Stimulated activated CD4-positive, alpha-beta T cell treated with anti-CD3 and anti-CD28 coated beads, Interleukin-12 subunit alpha, Interleukin-12 subunit beta, amount 100 ng/mL, for 4 hours (primary cell): ENCODE data around the gene LRRFIP1.
"Not testable (repeated sequence)": the region's sequence is repeated elsewhere in the genome, so short reads cannot be mapped to it uniquely, and the experiment has no call there.

Experiments
- DNase-seq: peaks from one replicate; pipeline ENCODE4 v3.0.0-alpha.2; 2020

The LRRFIP1 gene

GRCh38 chr2:237732070-237732469 is 104.7 kb downstream of the LRRFIP1 start:
- DNase-seq, result no peak

DNA sequence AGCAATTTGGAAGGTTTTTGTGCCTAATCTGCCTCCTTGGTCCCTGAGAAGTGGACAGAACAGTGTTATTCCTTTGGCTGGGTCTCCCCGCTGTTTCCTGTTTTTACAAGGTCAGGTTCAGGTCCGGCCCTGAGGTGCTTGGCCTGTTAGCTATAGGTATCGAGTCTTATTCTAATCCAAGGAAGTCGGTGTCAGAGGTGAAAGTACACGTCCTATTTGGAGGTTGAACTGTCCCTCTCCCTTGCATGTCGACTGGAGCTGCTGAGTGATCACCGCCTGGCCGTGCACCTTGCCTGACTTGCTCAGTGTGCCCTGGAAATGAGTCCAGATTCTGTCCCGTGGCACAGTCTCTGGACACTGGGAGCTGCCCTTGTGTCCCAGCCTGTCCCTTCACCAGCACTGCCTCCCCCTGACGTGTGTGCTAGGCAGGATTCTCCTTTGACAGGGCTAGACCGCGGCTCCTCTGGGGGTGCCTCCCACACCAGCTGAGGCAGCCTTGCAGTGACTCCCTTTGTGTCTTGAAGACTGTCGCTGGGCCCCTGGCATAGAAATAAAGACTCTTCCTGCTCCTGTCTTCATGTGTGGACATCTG is 105.5 kb downstream of the LRRFIP1 start:
- DNase-seq, result no peak

GRCh38 chr2:237733677-237734300 is 106.4 kb downstream of the LRRFIP1 start:
- DNase-seq, result no peak

DNA sequence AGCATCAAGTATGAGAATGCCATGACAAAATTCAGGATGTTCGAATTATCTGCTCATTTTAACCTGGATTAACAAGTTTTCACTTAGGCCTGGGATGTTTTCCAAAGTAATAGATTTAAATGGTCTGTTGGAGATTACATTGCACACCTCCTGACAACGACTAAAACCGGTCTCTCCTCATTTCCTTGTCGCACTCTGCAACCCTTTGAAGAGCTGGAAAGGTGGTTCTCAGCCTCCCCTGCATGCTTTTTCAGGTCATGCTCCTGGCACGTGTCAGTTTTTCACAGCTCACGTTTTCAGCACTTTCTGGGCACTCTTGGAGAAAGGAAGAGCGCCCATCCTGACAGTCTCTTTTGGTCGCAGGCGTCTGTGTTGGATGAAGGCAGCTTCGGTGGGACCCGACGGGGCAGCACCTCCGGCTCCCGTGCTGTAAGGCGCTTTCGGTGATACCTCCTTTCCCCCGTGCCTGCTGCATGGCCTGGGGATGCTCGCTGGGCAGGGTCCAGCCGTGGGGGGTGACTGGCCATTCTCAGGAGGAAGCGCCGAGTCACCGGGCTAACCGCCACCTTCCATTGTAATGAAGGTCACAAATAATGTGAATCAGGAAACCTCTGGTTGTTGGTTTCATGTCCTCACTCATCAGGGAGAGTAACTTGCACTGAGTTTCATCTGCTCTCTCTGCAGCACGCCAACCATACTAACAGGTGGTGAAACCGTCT is 107.7 kb downstream of the LRRFIP1 start:
- DNase-seq, result no peak

DNA sequence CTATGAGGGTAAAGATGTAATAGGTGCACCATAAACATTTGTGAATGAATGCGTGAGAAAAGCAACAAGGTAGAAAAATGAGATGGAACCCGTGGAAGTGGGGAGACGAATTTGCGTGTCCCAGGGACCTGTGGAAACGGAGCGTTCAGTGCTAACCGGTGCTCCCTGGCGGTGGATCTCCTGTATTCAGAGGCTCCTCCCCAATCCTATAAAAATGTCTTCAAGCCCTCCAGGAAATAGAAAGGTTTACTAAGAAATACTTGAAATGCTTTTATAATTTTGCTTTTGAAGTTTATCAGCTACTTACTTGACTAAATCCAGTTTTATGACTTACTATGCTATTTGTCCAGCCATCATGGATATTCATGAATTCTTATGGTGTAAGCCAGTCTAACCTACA is 108.4 kb downstream of the LRRFIP1 start:
- no peak for DNase-seq

GRCh38 chr2:237736783-237737182 is 109.4 kb downstream of the LRRFIP1 start:
- DNase-seq, result no peak

- DNase-seq, result no peak
Measured at GRCh38 chr2:237737196-237737865, 109.9 kb downstream of the LRRFIP1 start.

GRCh38 chr2:237738255-237738654 is 110.9 kb downstream of the LRRFIP1 start:
- DNase-seq, result no peak

DNA sequence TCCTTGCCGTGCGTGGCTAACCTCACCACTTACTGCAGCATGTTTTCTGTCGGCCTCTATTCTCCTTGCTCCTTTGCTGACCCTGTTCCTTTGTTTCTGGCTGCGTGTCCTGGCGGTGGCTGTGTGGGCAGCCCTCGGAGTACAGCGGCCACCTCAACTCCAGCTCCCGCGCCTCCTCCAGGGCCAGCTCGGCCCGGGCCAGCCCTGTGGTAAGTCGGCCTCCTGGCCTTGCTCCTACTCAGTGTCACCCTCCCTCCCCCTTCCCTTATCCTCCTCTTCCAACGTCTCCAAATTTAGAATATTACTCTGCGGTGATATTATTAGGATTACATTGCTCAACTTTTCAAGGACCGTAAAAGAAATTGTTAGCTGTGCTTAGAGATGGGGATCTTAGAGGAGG is 111.7 kb downstream of the LRRFIP1 start:
- no peak for DNase-seq

DNA sequence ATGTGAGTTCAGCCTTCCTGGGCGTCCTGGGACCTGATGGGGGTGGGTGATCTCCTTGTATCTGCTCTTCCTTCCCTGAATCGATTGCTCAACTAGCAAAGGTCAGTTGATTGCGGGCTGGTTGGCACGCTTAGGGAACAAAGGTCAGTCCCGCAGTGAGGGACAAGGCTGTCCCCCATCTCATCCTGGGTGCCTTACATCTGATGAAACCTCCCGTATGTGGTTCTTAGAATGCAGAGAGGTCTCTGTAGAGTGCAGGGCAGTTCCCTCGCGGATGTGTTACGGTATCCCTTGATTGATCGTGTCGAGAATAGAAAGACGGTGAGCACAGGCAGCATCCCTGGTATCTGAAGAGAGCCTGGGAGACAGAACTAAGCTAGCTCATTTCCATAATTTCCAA is 114.8 kb downstream of the LRRFIP1 start:
- DNase-seq, result no peak

- DNase-seq, result no peak
Measured at GRCh38 chr2:237742614-237743013, 115.2 kb downstream of the LRRFIP1 start.

DNA sequence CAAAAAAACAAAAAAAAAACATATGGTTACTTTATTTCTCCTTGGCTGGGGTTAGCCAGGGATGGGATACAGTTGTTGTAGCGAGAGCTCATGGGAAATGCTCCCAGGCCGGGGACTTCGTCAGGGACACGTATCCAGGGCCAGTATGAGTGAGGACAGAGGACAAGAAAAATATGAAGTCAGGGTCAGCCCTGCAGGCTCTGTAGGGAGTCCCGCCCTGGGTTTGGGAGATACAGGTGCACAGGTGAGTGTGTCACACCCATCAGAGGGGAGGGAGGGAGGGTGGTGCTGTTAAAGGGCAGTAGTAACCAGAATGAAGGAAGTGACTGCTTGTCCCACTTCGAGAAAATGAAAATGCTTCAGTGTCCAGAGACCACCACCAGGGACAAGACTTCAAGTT is 115.6 kb downstream of the LRRFIP1 start:
- DNase-seq, result no peak

DNA sequence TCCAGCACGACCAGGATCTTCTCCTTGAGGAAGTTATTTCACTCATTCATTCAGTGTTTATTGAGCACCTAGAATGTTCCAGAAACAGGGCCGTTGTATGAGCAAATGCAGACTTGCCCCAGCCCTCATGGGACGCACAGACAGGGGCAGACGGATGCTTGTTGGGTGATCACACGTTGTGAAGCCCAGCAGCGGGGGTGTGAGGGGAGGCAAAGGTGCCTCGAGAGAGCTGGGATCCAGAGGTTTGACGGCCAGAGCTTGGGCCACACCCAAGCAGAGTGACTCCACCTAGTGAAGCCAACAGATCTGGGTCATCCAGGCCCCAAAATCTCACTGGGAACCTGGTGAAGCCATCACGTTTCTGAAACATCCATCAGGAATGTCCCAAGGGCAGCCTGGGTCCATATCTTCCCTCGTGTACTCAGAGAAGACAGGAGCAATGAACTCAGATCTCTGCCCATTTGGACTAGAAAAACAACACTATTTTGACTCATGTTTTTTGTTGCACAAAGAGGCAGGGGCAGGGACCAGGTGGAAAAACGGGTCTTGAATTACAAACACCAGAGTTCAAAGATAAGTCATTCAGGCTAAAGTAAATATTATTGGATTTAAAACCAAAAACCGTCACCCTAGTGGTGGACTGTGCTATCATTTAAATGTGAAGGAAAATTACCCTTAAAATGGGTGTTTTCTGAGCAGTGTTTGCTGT is 116.3 kb downstream of the LRRFIP1 start:
- no peak for DNase-seq

DNA sequence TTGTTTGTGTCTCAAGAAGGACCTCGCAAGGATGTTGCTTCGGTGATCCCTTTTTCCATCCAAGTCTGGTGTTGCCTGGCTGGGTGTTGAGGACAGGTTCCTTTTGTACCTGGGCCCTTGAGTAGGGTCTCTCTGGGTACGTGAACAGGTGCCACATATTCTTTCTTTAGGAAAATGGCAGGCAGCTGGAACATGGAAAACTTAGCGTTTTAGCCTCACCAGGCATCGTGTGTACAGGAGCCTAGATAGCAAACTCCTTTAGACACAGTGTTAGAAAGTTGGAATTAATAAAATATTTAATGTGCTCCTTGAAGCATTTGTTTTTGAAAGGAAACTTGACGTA is 116.9 kb downstream of the LRRFIP1 start:
- DNase-seq, result no peak

DNA sequence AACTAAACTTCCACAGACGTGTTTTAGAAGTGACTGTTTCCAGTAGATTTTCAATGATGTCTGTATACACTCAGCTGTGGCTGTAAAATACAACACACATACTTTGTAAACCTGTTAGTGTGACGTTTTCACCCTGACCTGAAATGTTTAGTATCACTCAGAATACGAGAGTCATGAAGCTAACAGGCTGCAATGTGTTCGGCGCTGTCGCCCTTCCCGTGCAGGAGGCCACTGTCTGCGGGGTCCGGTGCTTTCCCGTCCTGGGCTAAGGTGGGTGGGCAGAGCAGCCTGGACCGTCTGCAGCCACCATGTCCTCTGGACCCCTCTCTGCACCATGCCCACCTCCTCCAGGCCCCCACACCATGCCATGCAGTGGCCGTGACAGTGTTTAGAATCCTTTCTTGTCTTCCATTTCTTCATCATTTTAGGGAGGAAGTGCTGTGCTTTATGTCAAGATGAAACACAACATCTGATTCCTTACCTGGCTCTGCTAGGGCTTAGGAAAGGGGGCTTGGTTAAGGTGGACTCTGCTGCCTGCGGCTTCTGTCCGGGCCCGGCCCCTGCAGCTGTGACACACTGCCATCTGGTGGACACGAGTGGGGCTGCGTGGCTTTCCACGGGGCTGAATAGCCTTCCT is 117.3 kb downstream of the LRRFIP1 start:
- peak; percentile 81 for DNase-seq

GRCh38 chr2:237745250-237745613 is 117.8 kb downstream of the LRRFIP1 start:
- no peak for DNase-seq

DNA sequence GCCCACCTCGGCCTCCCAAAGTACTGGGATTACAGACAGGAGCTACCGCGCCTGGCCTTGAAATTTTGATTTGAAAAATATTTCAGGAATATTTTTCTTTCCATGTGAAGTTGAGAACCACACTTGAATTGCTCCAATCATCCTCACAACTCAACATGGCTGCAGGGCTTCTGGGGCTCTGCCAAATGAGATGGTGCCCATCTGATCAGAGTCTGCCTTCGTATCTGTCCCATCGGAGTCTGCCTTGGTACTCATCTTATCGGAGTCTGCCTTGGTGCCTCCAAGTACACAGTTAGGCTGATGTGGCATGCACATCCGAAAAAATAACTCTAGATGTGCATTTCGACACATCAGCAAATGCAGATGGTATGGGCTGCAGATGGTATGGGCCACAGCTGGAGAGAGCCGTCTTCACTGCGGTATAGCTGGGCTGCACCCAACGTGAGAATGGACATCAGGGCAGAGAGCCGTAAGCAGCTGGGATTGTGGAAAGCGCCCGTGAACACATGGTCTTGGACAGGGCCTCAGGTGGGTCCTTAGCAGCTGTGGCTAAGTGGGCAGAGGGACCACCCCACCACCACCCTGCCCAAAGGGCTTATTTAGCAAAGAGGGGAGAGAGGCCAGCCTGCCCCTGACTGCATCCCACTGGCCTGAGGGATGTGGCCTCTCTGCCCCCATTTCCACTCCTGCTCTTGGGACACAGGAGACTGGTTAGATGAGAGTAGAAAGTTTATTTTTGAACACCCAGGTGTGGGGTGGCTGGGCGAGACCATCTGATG is 119.1 kb downstream of the LRRFIP1 start:
- DNase-seq, result no peak

DNA sequence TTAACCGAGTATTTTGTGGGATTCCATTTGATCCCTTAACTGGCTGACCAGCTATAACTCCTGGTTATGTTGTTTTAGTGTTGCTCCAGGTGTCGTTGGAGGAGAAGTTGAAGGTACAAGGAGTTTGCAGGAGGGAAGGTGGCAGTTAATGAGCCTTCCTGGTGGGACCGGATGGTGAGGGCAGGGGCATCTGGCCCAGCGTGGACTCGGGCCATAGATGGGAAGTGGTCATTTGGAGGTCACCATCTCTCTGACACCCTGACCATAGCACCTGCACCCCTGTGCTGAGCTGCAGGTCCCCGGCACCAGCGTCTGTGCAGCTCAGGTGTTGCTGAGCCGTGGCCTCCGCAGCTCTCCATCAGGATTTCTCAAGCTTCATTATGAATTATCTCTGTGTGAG is 119.8 kb downstream of the LRRFIP1 start:
- DNase-seq, result no peak

DNA sequence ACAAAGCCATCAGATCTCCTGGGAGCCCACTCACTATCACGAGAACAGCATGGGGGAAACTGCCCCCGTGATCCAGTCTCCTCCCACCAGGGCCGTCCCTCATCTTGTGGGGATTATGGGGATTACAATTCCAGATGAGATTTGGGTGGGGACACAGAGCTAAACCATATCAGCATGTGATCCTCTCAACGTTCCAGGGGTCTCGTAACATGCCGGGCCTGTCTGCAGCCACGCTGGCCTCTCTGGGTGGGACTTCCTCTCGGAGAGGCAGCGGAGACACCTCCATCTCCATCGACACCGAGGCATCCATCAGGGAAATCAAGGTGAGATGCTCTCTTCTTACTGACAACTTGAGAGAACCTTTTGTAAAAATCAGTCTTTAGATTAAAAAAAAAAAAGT is 121.6 kb downstream of the LRRFIP1 start:
- DNase-seq, result no peak

DNA sequence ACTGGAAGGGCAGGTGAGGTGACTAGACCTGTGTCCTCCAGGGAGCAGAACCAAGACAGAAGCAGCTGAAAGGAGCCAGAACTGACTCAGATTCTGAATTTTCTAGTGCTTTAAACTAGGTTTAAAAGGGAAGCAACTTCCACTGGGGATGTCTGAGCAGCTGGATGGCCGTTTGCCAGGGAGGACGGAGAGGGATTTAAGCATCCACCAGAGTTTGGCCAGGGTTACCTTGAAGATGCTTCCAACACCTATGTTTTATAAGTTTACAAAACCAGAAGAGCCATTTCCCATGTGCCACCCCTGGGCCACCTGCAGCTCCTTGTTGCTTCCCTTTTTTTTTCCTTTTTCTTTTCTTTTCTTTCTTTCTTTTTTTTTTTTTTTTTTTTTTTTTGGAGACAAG is 122.6 kb downstream of the LRRFIP1 start:
- no peak for DNase-seq

GRCh38 chr2:237750441-237750840 is 123.1 kb downstream of the LRRFIP1 start:
- DNase-seq, result not testable (repeated sequence)

DNA sequence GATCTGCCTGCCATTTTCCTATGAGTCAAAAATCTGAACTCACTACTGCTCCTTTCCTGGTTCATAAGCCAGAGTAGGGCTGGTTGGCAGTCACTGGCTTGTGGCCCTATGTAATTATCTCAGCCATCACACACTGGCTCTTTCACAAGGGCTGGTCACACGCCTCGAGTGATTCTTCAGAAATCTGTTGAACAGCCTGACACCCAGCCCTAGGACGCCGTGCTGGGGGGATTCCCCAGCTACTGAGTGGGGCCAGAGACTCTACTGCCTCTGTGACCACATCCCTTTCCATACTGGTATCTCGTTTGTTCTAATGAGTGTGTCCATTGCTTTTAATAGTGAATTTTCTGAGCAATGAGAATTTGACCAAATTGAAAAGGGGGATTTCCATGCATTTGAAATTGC is 125.4 kb downstream of the LRRFIP1 start:
- DNase-seq, result no peak
